Left forelimb (tissue), 1 donor: ENCODE results near the gene RAB44.
"Not testable (repeated sequence)": the region's sequence is repeated elsewhere in the genome, so short reads cannot be mapped to it uniquely, and the experiment has no call there.

Experiments used
- DNase-seq: peaks from one replicate; pipeline ENCODE4 v3.0.0-alpha.2; 2018; ENCODE audit warnings: low spot score

RAB44 gene

GRCh38 chr6:36688063-36688738 is 9.4 kb upstream of the RAB44 start:
- DNase-seq: no peak

GRCh38 chr6:36688739-36689075 is 8.9 kb upstream of the RAB44 start:
- DNase-seq: no peak

DNA sequence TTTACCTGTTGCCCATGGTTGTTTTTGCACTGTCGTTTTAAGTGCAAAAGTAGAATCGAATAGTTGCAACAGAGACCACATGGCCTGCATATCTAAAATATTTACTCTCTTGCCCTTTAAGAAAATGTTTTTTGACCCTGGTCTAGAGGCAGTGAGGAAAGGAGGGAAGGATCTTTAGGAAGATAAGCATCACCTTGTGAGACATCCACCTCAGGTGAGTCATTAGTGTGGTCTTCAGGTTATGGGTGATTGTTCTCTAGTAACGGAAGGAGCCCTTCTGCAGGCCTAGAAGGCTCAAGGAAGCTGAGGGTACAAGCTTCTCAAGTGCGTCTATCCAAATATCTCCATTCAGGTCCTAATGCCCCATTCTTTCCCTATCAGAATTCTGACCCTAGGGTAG is 6.6 kb upstream of the RAB44 start:
- DNase-seq: no peak

DNA sequence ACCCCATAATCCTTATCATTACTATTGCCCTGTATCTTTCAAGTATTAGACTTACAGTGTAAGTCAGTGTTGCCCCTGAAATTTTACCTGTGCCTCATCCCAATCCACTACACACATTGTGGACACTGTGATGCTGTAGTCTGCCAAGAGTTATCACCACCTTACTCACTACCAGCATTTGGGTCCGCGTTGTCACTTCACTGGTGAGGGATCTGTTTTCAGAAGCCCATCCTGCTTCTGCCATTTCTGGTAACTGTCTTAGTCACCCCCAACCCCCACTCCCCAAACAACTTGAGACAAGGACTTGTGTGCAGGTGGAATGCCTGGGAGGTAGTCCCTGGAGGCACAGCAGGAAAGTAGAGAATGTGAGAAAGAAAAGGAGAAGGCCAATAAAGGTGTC is 6.0 kb upstream of the RAB44 start:
- no peak for DNase-seq

DNA sequence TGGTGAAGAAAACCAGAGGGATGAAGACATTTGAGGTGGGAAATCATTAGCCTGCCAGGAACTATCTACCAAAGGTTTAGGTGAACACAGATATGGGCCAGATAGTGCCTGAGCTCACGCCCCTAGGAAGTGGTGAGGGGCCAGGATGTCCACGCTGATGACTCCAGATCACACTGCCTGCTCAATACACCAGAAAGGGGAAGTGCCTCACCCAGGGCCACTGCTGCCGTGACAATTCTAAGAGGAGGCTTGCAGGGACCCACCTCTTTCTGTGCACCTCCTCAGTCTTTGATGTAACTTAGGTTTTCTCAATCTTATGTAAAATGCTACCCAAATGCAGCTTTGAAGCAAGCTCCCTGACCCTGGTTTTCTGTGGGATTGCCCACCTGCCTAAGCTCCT is 5.4 kb upstream of the RAB44 start:
- DNase-seq: no peak

DNA sequence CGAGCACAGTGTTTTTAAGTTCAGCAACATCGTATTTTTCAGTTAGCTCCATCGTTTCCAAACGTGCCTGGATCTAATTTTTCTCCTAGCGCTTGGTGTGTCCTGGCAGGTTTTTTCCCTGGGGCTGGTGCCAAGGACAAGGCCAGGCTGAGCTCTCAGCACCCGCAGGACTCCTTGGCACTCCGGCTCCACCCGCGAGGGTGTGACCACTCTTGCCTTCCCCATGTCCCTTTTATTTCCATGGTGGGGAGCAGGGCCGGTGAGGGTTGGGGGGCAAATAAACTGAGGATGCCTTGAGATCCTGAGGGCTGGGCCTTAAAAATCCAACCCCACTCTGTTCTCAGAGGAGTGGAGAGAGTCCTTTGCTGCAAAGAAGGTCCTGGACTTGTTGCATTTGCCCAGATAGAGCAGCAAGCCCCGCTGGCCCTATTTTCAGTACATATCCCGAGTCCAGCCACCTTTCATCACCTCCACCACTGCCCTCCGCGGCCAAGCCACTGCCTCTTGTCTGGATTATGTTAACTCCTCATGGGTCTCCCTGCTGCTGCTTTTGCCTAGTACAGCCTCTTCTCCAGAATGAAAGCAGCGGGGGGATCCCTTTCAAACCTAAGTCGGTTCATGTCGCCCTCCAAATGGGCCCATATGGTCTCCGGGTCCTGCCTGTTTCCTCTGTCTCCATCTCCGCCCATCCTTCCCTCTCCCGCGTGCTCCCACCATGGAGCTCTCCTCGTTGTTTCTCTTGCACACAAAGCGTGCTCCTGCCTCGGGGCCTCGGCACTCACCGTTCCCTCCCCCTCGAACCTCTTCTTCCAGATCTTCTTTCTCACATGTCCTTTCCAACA is 4.5 kb upstream of the RAB44 start:
- DNase-seq: no peak

DNA sequence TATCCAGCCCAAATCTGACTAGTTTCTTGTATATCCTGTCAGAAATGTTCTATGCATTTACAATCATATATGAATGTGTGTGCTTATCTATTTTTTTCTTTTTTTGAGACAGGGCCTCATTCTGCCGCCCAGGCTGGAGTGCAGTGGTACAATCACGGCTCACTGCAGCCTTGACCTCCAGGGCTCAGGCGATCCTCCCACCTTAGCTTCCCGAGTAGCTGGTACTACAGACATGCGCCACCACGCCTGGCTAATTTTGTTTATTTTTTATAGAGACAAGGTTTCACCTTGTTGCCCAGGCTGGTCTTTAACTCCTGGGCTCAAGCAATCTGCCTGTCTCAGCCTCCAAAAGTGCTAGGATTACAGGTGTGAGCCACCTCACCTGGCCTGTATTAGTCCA is 3.0 kb upstream of the RAB44 start:
- no peak for DNase-seq

DNA sequence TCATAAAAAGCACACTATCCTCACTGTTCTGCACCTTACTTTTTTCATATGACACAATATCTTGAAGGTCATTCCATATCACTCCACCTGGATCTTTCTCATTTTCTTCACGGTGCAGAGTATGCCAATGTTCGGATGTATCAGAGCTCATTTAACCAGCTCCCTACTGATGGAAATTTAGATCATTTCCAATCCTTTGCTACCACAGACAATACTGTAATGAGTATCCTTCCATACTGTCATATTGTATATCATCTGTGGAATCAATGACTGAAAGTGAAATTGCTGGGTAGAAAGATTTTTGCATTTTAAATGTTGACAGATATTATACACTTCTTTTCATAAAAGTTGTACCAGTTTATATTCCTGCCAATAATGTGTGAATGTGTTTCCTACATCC is 2.2 kb upstream of the RAB44 start:
- no peak for DNase-seq

DNA sequence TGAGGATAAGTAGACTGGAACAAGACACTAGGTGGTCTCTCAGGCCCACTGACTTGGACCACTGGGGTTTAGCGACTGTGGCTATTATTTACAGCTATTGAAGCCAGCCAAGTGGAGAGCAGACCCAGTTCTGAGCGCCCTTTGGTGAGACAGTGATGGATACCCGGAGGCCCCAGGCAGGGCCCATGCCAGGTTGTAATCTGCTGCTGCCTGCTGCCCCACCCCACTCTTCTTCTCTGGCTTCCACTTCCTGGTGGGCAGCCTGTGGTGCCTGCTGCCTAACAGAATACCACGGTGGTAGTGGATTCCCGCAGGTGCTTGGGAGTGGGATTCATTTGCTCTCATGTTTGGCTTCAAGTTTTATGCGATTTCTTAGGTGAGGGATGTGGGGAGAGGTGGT is 570 bp downstream of the RAB44 start:
- DNase-seq: no peak

- no peak for DNase-seq
Observed at GRCh38 chr6:36698871-36699271, 1.2 kb downstream of the RAB44 start.

DNA sequence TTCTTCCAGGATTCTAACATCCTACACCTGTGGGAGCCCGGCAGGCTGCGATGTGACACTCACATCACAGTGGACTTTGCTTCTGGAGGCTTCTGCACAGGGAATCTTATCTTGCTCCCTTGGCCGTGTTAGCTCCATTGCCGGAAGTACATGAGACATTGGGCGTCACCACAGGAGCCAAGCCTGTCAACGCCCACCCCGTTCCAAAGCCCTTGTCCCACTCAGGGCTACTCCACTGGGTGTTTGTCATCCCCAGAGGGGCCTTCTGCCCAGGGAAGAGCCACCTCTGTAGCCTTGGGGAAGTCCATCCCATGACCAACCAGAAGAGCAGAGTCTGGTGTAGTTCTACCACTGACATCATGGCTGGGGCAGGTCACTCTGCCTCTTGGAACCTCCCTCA is 1.7 kb downstream of the RAB44 start:
- no peak for DNase-seq

DNA sequence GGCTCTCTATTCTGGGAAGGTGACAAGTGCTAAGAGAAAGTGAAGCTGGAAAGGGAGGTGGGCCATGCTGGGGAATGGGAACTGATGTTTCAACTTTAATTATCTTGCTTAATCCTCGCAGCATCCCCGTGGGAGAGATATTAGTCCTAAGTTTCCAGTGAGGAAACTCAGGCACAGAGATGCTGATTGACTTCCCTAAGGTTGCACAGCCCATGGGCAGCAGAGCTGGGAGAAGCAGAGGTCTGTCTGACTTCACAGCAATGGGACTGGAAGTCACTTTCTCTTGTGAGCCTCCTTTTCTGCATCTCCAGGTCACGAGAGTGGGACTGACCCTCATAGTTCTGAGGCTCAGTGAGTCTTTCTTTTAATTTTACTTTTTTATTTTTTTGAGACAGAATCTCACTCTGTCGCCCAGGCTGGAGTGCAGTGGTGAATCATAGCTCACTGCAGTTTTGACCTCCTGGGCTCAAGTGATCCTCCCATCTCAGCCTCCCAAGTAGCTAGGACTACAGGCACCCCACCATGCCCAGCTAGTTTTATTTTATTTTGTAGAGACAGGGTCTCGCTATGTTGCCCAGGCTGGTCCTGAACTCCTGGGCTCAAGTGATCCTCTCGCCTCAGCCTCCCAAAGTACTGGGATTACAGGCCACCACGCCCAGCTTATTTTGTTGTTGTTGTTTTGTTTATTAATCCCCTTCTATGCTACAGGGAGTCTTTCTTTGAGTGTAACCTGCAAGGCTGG is 2.6 kb downstream of the RAB44 start:
- DNase-seq: no peak

DNA sequence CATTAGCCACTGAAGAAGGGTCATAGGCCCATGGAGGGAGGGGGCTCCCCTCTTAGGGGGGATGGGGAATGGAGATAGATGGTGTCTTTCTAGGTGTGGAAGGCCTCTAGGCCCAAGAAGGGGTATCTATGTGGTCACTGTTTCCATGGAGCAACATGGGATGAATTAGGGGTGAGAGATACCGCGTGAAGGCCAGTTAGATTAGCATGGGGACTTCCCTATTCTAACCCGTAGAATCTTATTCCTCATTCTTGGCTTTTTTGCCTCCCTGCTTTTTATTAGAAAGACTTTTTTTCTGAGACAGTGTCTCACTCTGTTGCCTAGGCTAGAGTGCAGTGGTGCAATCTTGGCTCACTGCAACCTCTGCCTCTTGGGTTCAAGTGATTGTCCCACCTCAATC is 3.2 kb downstream of the RAB44 start:
- DNase-seq: no peak

GRCh38 chr6:36701401-36701991 is 3.9 kb downstream of the RAB44 start:
- no peak for DNase-seq

DNA sequence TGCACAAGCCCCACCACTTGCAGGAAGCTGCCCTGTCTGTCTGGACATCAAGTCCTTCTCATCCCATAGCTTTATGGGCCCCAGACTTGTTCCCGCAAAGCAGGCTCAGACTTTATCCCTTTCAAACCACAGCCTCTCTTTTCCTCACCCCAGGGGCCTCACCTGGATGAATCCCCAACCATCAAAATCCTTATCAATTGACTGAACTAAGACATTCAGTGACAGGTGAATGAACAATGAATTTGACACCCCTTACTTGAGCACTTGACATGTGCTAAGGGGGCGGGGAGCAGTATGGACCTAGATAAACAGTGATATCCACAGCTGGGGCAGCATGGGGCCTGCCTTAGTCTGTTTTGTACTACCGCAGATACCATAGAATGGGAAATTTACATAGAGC is 5.0 kb downstream of the RAB44 start:
- DNase-seq: no peak

GRCh38 chr6:36703081-36703606 is 5.5 kb downstream of the RAB44 start:
- DNase-seq: no peak

DNA sequence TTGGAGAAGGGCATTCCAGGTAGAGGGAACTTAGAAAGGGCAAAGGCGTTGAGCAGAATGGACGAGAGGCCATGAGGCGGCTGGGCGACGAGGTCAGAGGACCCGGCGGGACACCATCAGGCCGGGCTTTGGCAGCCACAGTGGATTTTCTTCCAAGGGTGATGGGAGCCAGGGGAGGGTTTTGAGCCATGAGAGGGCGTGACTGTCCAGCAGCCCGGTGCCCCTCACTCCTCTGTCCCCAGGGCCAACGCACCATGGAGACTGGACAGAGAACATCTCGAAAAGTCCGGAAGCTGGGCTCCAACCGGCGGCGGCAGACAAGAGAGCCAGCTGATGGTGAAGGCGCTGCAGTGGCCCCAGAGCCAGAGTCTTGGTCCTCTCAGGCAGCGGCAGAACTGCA is 6.4 kb downstream of the RAB44 start:
- DNase-seq: no peak

DNA sequence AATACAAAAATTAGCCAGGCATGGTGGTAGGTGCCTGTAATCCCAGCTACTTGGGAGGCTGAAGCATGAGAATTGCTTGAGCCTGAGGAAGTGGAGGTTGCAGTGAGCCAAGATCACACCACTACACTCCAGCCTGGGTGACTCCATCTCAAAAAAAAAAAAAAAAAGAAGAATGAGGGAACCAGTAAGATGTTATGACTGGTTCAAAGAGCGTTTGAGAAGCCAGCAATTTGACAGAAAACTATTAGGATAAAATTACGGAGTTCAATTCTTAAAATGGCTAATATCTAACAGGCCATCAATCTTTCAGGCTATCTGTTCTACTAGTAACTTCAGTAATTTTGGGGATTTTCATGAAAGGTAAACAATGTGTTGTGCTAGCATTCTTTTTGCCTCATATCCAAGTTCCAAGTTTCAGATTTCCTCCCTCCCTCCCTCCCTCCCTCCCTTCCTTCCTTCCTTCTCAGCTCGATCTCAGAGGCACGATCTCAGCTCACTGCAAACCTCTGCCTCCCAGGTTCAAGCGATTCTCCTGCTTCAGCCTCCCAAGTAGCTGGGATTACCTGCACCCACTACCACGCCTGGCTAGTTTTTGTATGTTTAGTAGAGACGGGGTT is 7.4 kb downstream of the RAB44 start:
- not testable (repeated sequence) for DNase-seq

DNA sequence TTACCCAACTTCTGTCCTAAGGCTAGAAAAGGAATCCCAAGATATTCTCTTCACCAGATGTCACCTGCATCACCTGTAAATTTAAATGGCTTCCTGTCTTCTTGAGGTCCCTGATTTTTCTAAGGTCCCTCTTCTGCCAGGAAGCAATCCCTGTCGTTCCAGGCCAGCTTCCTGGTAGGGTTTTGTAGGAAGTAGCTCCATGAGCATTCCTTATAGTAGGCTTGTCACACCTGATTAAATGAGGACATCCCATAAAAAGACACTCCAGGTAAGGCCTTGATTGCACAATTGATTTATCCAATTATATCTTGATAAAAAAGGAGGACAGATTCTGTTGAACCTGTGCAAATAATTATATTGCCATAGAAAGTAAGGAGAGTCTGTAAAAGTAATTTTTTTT is 8.7 kb downstream of the RAB44 start:
- DNase-seq: no peak

- DNase-seq: no peak
Observed at GRCh38 chr6:36712816-36713215, 15.2 kb downstream of the RAB44 start.

DNA sequence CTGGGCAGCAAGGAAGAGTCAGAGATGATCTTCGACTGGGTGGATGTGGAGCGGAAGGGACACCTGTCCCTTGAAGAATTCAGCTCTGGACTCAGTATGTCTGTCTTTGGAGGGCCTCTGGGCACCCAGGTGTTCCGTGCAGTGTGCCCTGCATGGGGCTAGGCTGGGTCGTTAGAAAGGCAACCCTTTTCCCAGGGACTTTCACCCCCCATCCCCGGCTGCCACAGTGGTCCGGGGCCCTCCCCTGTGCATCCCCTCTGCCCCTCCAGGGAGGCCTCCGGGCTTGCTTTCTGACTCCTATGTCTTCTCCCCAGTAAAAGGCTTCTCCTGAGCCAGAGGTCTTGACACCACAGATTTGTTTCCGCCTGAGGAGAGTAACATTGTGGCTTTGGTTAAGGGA is 16.2 kb downstream of the RAB44 start:
- no peak for DNase-seq

DNA sequence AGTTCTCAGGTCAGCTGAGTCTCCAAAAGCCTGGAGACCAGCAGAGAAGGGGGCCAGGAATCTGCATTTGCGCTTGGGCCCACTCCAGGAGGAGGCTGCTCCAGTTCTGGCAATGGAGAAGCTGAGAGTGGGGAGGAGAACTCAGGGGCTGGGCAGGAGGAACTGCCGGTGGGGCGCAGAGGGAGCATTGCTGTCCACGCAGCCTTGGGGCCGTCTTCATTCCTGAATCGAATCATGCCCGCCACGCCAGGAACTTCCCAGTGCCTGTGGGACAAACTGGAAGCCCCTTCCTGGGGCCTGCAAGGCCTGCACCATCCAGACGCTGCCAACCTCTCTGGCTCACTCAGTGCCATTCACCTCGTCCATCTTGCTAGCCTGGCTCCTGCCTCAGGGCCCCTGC is 16.9 kb downstream of the RAB44 start:
- DNase-seq: no peak
